Keratinocyte (primary cell): ENCODE results near the gene MMP14. TPM values are rescaled to one million over a fixed set of nuclear protein-coding genes. Genes with fewer than 3 reads are reported as not detected.
"Not testable (repeated sequence)": the region's sequence is repeated elsewhere in the genome, so short reads cannot be mapped to it uniquely, and the experiment has no call there.

Experiments
- DNase-seq: peaks from one replicate; pipeline ENCODE4 v3.0.0-alpha.2; 2011; ENCODE audit warnings: low read depth, missing footprints, low spot score
- FAIRE-seq: peaks from 2 replicates; lab custom pipeline; 2011; peaks lifted over from hg19 to GRCh38; lab: Jason Lieb, UNC
- H2AFZ ChIP-seq: 2 replicates; pipeline ENCODE4 v1.6.0; 2012; ENCODE audit warnings: low read length, control low read depth, inconsistent platforms; ENCODE audit not compliant: control insufficient read depth
- H3K27ac ChIP-seq: 2 replicates; pipeline ENCODE4 v1.5.1; 2011; ENCODE audit warnings: low read length; ENCODE audit not compliant: control insufficient read depth, insufficient read depth
- H3K27me3 ChIP-seq: 3 replicates; pipeline ENCODE4 v1.6.0; 2011; ENCODE audit warnings: low read length; ENCODE audit not compliant: control insufficient read depth, insufficient read depth; ENCODE audit errors: extremely low read depth
- H3K36me3 ChIP-seq, 2 experiments: 2 replicates in 1 of 2; 3 replicates in 1 of 2; pipeline ENCODE4 v1.5.1; 2011; ENCODE audit warnings: low read length in 2 of 2, mild to moderate bottlenecking in 1 of 2; ENCODE audit not compliant: control insufficient read depth in 2 of 2, insufficient read depth in 2 of 2; ENCODE audit errors: extremely low read depth in 1 of 2
- H3K4me1 ChIP-seq: 3 replicates; pipeline ENCODE4 v1.5.1; 2011; ENCODE audit warnings: low read length; ENCODE audit not compliant: control insufficient read depth, insufficient read depth; ENCODE audit errors: extremely low read depth
- H3K4me2 ChIP-seq: 3 replicates; pipeline ENCODE4 v1.6.0; 2011; ENCODE audit warnings: low read depth, low read length; ENCODE audit not compliant: control insufficient read depth, insufficient read depth; ENCODE audit errors: extremely low read depth
- H3K4me3 ChIP-seq, 3 experiments: fragments of 200-600 bp in 1 of 3; sonication (generic) in 1 of 3; 2 replicates in 2 of 3; 3 replicates in 1 of 3; pipeline ENCODE4 v1.5.1; 2011 to 2016; ENCODE audit warnings: low read length in 3 of 3, mild to moderate bottlenecking in 3 of 3, control low read depth in 2 of 3, inconsistent platforms in 1 of 3, low read depth in 1 of 3, mixed read lengths in 1 of 3, mixed run types in 1 of 3, moderate library complexity in 1 of 3; ENCODE audit not compliant: control insufficient read depth in 2 of 3, insufficient read depth in 2 of 3; ENCODE audit errors: extremely low read depth in 1 of 3
- H3K79me2 ChIP-seq: 2 replicates; pipeline ENCODE4 v1.6.0; 2012; ENCODE audit warnings: low read length; ENCODE audit not compliant: control insufficient read depth, insufficient read depth
- H3K9ac ChIP-seq: 3 replicates; pipeline ENCODE4 v1.6.0; 2011; ENCODE audit warnings: low read length; ENCODE audit not compliant: control insufficient read depth, insufficient read depth; ENCODE audit errors: extremely low read depth
- H3K9me1 ChIP-seq: 3 replicates; pipeline ENCODE4 v1.6.0; 2011; ENCODE audit warnings: low read length; ENCODE audit not compliant: control insufficient read depth, insufficient read depth; ENCODE audit errors: extremely low read depth
- H3K9me3 ChIP-seq: 2 replicates; pipeline ENCODE4 v1.5.1; 2012; ENCODE audit warnings: low read depth, low read length; ENCODE audit not compliant: control insufficient read depth
- H4K20me1 ChIP-seq: 3 replicates; pipeline ENCODE4 v1.6.0; 2011; ENCODE audit warnings: low read length; ENCODE audit not compliant: control insufficient read depth, insufficient read depth; ENCODE audit errors: extremely low read depth
- CTCF ChIP-seq, 3 experiments: IDR thresholded peaks in 1 of 3; conservative IDR thresholded peaks in 1 of 3; optimal IDR thresholded peaks in 1 of 3; 2 replicates in 2 of 3; 3 replicates in 1 of 3; pipeline versions ENCODE3 to v1.5.1; 2011; ENCODE audit warnings: low read length in 3 of 3, mild to moderate bottlenecking in 3 of 3, moderate library complexity in 2 of 3, control low read depth in 1 of 3, inconsistent platforms in 1 of 3; ENCODE audit not compliant: insufficient read depth in 2 of 3; ENCODE audit errors: extremely low read depth in 1 of 3
- EZH2 ChIP-seq: IDR thresholded peaks from one replicate; pipeline ENCODE4 v1.6.1; 2012; ENCODE audit warnings: inconsistent platforms, mild to moderate bottlenecking, low read length, moderate library complexity
- dilution Hi-C: fragments of 300-500 bp; cut with MboI; formaldehyde crosslinking; loops from one replicate; pipeline ENCODE4 v1.7.0; 2020; ENCODE audit warnings: low sequenced_read_pairs; ENCODE audit not compliant: extremely low pct_ligation_motif_present
- polyA plus RNA-seq, 5 experiments: library from polyadenylated mRNA; depleted of rRNA in 3 of 5; stranded (reverse) in 3 of 5; stranded (forward) in 1 of 5; unstranded in 1 of 5; fragments of >200 nt; gene quantifications; 1 replicate in 1 of 5; 2 replicates in 3 of 5; 3 replicates in 1 of 5; pipeline versions ENCODE4 v1.2.1 to v1.2.3, GENCODE V29; 2011 to 2012; ENCODE audit warnings: missing spikeins in 2 of 5, low read depth in 1 of 5, low replicate concordance in 1 of 5

The MMP14 gene
- polyA plus RNA-seq, 1 donor (not counting 4 experiments of a cell fraction or from before 2014, with no cell fraction given): 185 TPM

GRCh38 chr14:22854963-22855724 is 18.8 kb downstream of the MMP14 start:
- FAIRE-seq (no peak), DNase-seq (no peak)
- Histone ChIP-seq H3K79me2 (no peaks in the 10 kb centered on the region), H3K9ac (no peak overlapping the region), H4K20me1 (no peaks in the 10 kb centered on the region), H3K9me1 (no peaks in the 10 kb centered on the region), H3K36me3 (no peaks in the 10 kb centered on the region), H3K27me3 (no peaks in the 10 kb centered on the region), H2AFZ (no peak overlapping the region), H3K4me2 (no peak overlapping the region), H3K4me1 (peaks cover 32% of the 10 kb centered on the region), H3K9me3 (no peaks in the 10 kb centered on the region), H3K27ac (no peak overlapping the region), H3K4me3 (no peak overlapping the region)
- TF ChIP-seq EZH2: no peak
- no peak for TF ChIP-seq CTCF (optimal IDR thresholded peaks at IDR 0.05 in 1 of 3, IDR thresholded peaks at IDR 0.05 in 1 of 3, conservative IDR thresholded peaks at IDR 0.05 in 1 of 3; ENCODE audit: extremely low read depth in 1 of 3, insufficient read depth in 2 of 3, low read length in 3 of 3)
- dilution Hi-C loops: no loop called here

- no peaks in the 10 kb centered on the region for H3K9me3 ChIP-seq
- DNase-seq (no peak), FAIRE-seq (no peak)
- H3K4me2 ChIP-seq: no peak overlapping the region
- no peaks in the 10 kb centered on the region for H3K9me1 ChIP-seq
- dilution Hi-C loops: no loop called here
- H3K4me1 ChIP-seq: peaks cover 20% of the 10 kb centered on the region
- H3K79me2 ChIP-seq: no peaks in the 10 kb centered on the region
- no peaks in the 10 kb centered on the region for H3K27me3 ChIP-seq
- TF ChIP-seq EZH2 (no peak), CTCF (optimal IDR thresholded peaks at IDR 0.05 in 1 of 3, IDR thresholded peaks at IDR 0.05 in 1 of 3, conservative IDR thresholded peaks at IDR 0.05 in 1 of 3; ENCODE audit: extremely low read depth in 1 of 3, insufficient read depth in 2 of 3, low read length in 3 of 3) (no peak)
- no peak overlapping the region for H3K9ac ChIP-seq
- H4K20me1 ChIP-seq: no peaks in the 10 kb centered on the region
- no peak overlapping the region for H3K27ac ChIP-seq
- no peak overlapping the region for H2AFZ ChIP-seq
- H3K4me3 ChIP-seq: no peak overlapping the region
- no peaks in the 10 kb centered on the region for H3K36me3 ChIP-seq
Measured at GRCh38 chr14:22856428-22856827, 20.0 kb downstream of the MMP14 start.

GRCh38 chr14:22860377-22860776 is 24.0 kb downstream of the MMP14 start:
- H3K4me3 ChIP-seq, H3K79me2 ChIP-seq, H3K4me1 ChIP-seq, DNase-seq, H2AFZ ChIP-seq, H3K9me3 ChIP-seq, H3K27ac ChIP-seq, H3K36me3 ChIP-seq, dilution Hi-C loops, H4K20me1 ChIP-seq, H3K9ac ChIP-seq, H3K9me1 ChIP-seq, H3K4me2 ChIP-seq, H3K27me3 ChIP-seq, FAIRE-seq: not testable (repeated sequence)
